GM19351 (cell line): ENCODE measurements around the gene FBXL12.
"Not testable (repeated sequence)": the region's sequence is repeated elsewhere in the genome, so short reads cannot be mapped to it uniquely, and the experiment has no call there.

Experiments
- ATAC-seq: cut with Tn5 transposase; IDR thresholded peaks from one replicate; pipeline ENCODE4 v1.9.1; 2021; ENCODE audit warnings: mild to moderate bottlenecking, moderate library complexity; ENCODE audit not compliant: unreplicated experiment

FBXL12 gene

GRCh38 chr19:9793071-9793591 lies 25.7 kb downstream of the FBXL12 start:
- no peak for ATAC-seq

- ATAC-seq = no peak
These were observed 26.4 kb downstream of the FBXL12 start for GRCh38 chr19:9792206-9793070.

GRCh38 chr19:9791552-9792205 lies 27.2 kb downstream of the FBXL12 start:
- ATAC-seq = peak; percentile 59

DNA sequence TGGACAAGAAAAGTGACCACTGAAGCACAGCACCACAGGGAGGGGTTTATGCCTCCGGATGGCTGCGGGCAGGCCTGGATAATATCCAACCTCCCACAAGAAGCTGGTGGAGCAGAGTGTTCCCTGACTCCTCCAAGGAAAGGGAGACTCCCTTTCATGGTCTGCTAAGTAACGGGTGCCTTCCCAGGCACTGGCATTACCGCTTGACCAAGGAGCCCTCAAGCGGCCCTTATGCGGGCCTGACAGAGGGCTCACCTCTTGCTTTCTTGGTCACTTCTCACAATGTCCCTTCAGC lies 27.9 kb downstream of the FBXL12 start:
- ATAC-seq = not testable (repeated sequence)

GRCh38 chr19:9789579-9789978 lies 29.3 kb downstream of the FBXL12 start:
- not testable (repeated sequence) for ATAC-seq

DNA sequence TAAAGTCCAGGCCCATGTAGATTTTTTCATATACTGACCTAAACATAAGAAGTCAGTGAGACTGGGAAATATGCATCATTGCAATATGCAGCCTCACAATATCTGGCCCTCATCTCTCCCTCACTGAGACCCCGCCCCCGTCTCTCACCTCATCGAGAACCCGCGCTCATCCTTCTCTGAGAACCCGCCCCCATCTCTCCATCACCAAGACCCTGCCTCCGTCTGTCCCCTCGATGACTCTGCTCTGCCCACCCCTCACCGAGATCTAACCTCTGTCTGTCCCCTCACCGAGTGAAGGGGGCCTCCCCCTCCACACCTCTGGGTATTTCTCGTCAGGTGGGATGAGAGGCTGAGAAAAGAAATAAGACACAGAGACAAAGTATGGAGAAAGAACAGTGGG lies 29.8 kb downstream of the FBXL12 start:
- no peak for ATAC-seq

- ATAC-seq = not testable (repeated sequence)
These were observed 30.3 kb downstream of the FBXL12 start for GRCh38 chr19:9788604-9789003.

DNA sequence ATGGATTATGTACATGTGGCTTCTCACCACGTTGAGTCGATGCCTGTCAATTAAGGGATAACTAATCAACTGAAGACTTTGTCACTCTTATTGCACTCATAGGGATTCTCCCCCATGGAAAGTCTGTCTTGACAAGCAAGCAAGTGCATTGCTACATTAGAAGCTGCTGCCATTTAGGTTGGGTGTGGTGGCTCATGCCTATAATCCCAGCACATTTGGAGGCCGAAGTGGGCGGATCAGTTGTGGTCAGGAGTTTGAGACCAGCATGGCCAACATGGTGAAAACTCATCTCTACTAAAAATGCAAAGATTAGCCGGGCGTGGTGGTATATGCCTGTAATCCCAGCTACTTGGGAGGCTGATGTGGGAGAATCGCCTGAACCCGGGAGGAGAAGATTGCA lies 32.1 kb downstream of the FBXL12 start:
- ATAC-seq = no peak

GRCh38 chr19:9786342-9786741 lies 32.5 kb downstream of the FBXL12 start:
- no peak for ATAC-seq

DNA sequence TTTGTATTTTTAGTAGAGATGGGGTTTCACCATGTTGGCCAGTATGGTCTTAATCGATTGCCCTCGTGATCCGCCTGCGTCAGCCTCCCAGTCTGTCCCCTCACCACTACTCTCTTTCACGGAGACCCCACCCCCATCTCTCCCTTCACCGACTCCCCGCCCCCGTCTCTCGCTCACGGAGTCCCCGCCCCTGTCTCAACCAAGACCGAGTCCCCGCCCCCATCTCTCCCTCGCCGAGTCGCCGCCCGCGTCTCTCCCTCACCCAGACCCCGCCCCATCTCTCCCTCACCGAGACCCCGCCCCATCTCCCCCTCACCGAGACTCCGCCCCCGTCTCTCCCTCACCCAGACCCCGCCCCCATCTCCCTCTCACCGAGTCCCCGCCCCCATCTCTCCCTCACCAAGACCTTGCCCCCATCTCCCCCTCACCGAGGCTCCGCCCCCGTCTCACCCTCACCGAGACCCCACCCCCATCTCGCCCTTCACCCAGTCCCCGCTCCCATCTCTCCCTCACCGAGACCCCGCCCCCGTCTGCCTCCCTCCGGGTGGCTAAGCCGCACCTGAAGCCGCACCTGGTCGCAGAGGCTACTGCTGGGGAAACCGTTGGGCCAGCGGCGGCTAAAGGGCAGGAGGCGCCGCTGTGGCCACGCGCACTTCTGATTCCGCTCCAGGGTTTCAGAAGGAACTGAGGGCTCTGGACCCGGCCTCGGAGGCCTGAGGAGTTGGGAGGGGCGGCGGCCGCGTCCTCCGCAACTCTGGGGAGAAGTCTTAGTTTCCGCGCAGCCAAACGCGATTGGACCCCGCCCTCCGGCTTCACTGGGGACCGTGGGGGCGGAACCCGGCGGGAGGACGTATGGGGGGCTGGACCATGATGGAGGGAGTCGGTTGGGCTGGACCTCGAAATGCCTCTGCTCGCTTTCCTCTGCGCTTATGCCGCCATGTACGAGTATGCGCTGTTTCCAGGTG lies 33.2 kb downstream of the FBXL12 start:
- peak; percentile 73 for ATAC-seq

- ATAC-seq = not testable (repeated sequence)
These were observed 34.7 kb downstream of the FBXL12 start for GRCh38 chr19:9784163-9784496.

DNA sequence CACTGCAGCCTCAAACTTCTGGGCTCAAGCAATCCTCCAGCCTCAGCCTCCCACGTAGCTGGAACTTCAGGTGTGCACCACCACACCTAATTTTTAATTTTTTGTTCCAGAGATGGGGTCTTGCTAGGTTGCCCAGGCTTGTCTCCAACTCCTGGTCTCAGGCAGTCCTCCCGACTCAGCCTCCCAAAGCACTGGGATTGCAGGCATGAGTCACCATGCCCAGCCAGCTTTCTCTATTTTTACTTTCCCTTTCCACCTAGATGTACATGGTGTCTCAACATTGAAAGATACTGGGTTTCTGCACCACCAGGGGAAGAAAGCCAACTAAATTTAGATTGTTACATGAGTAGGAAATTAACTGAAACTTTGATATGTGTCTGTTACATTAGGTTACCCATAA lies 36.5 kb downstream of the FBXL12 start:
- ATAC-seq = no peak

GRCh38 chr19:9768175-9769112 lies 50.4 kb downstream of the FBXL12 start, which contains the start of gene ZNF846:
Gene ZNF846, minus strand, starts transcription at chr19:9768738. Its CDS starts 3,788 bp downstream, at chr19:9764950.
- ATAC-seq = peak; percentile 96
